Common myeloid progenitor, CD34-positive (primary cell): Measurements from ENCODE around the gene GABRE.

Experiments
- CTCF ChIA-PET: fragments of 350-600 bp; sonication (Branson Sonifier 250); formaldehyde crosslinking; loops from one replicate; lab custom pipeline; 2021; ENCODE audit warnings: antibody characterized with exemption; lab: Charles Lee
- POLR2A ChIA-PET: fragments of 350-600 bp; sonication (Branson Sonifier 250); formaldehyde crosslinking; loops from one replicate; lab custom pipeline; 2021; ENCODE audit warnings: antibody characterized with exemption; lab: Charles Lee
- DNase-seq, 3 donors: peaks; one replicate each; pipeline versions ENCODE4 v3.0.0 to v3.0.0-alpha.2; 2013
- H3K27ac ChIP-seq, 2 experiments: 1 replicate in 1 of 2; 2 replicates in 1 of 2; pipeline ENCODE4 v1.7.0; 2013; ENCODE audit warnings: inconsistent platforms in 2 of 2, low read length in 2 of 2, mild to moderate bottlenecking in 2 of 2, low read depth in 1 of 2, moderate library complexity in 1 of 2; ENCODE audit not compliant: severe bottlenecking in 2 of 2, insufficient read depth in 1 of 2, poor library complexity in 1 of 2
- H3K27me3 ChIP-seq, 5 experiments: replicated peaks in 2 of 5; 1 replicate in 3 of 5; 2 replicates in 2 of 5; pipeline versions ENCODE4 v1.6.1 to v1.7.0; 2013; ENCODE audit warnings: low read length in 4 of 5, mild to moderate bottlenecking in 2 of 5, moderate library complexity in 2 of 5, inconsistent platforms in 1 of 5; ENCODE audit not compliant: insufficient read depth in 5 of 5, control insufficient read depth in 4 of 5
- H3K36me3 ChIP-seq, 4 experiments: 1 replicate in 2 of 4; 2 replicates in 2 of 4; pipeline versions ENCODE4 v1.6.1 to v1.7.0; 2013; ENCODE audit warnings: low read length in 3 of 4, control low read depth in 1 of 4, mild to moderate bottlenecking in 1 of 4; ENCODE audit not compliant: control insufficient read depth in 4 of 4, insufficient read depth in 4 of 4
- H3K4me1 ChIP-seq, 4 experiments: 1 replicate in 3 of 4; 2 replicates in 1 of 4; pipeline versions ENCODE4 v1.6.1 to v1.7.1; 2013; ENCODE audit warnings: low read length in 3 of 4, mild to moderate bottlenecking in 3 of 4, control low read depth in 1 of 4, inconsistent platforms in 1 of 4, moderate library complexity in 1 of 4; ENCODE audit not compliant: control insufficient read depth in 4 of 4, insufficient read depth in 4 of 4; ENCODE audit errors: control extremely low read depth in 1 of 4
- H3K4me3 ChIP-seq, 7 experiments: 1 replicate in 4 of 7; 2 replicates in 3 of 7; pipeline versions ENCODE4 v1.5.1 to v1.7.0; 2013; ENCODE audit warnings: mild to moderate bottlenecking in 7 of 7, low read length in 6 of 7, moderate library complexity in 6 of 7, inconsistent platforms in 2 of 7, low read depth in 2 of 7, control low read depth in 1 of 7; ENCODE audit not compliant: insufficient read depth in 4 of 7, control insufficient read depth in 1 of 7; ENCODE audit errors: extremely low read depth in 1 of 7
- H3K9me3 ChIP-seq, 5 experiments: 1 replicate in 4 of 5; 2 replicates in 1 of 5; pipeline versions ENCODE4 v1.6.1 to v1.7.1; 2013; ENCODE audit warnings: low read length in 4 of 5, mild to moderate bottlenecking in 2 of 5, inconsistent platforms in 1 of 5, low read depth in 1 of 5, moderate library complexity in 1 of 5; ENCODE audit not compliant: control insufficient read depth in 4 of 5, insufficient read depth in 2 of 5; ENCODE audit errors: control extremely low read depth in 1 of 5
- WGBS: methylation state at CpG from one replicate; pipeline ENCODE4 v1.1.5; 2013; ENCODE audit not compliant: insufficient coverage; 5-methylcytosine and 5-hydroxymethylcytosine counted together

GABRE gene

GRCh38 chrX:151970661-151971060 is 3.8 kb downstream of the GABRE start:
- no peak for DNase-seq

DNA sequence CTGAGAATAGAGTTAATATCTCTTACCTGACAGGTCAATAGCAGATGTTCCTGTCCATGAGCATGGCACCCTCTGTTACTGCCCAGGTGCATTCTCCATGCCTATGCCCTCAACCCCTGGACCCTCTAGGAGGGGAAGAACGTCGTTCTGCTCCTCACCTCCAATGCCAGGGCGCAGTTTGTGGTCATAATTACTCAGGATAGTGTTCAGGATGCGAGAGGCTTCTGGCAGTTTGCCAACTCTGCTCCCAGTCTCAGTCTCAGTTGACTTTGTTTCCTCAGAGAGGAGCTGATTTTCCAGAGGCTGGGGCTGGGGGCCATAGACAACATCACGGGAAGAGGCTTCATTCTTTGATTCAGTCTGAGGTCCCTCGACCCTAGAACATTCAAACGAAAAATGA is 4.4 kb downstream of the GABRE start:
- H3K9me3 ChIP-seq = peaks cover 0 to 3% (median 0%) of the 10 kb centered on the region in 5 experiments
- H3K4me3 ChIP-seq = no peak overlapping the region
- CTCF ChIA-PET = no interaction called here
- H3K4me1 ChIP-seq = peaks cover 0 to 3% (median 0%) of the 10 kb centered on the region in 4 experiments
- no peaks in the 10 kb centered on the region for H3K36me3 ChIP-seq
- WGBS = 69% methylated on average over 2 of the region's 7 CpGs
- POLR2A ChIA-PET = no interaction called here
- H3K27me3 ChIP-seq = peaks cover 0 to 26% (median 6%) of the 10 kb centered on the region in 5 experiments
- H3K27ac ChIP-seq = no peak overlapping the region
- no peak for DNase-seq

More at GRCh38 chrX:151970661-151971060, 3.8 kb downstream of the GABRE start:
- ChIA-PET POLR2A (no interaction called here), CTCF (no interaction called here)
- H3K27ac ChIP-seq = no peak overlapping the region
- peaks cover 0 to 32% (median 10%) of the 10 kb centered on the region in 5 experiments for H3K27me3 ChIP-seq
- 98% methylated on average over 4 of the region's 6 CpGs for WGBS
- peaks cover 0 to 4% (median 0%) of the 10 kb centered on the region in 5 experiments for H3K9me3 ChIP-seq
- peaks cover 0 to 3% (median 0%) of the 10 kb centered on the region in 4 experiments for H3K4me1 ChIP-seq
- no peaks in the 10 kb centered on the region for H3K36me3 ChIP-seq
- no peak overlapping the region for H3K4me3 ChIP-seq

DNA sequence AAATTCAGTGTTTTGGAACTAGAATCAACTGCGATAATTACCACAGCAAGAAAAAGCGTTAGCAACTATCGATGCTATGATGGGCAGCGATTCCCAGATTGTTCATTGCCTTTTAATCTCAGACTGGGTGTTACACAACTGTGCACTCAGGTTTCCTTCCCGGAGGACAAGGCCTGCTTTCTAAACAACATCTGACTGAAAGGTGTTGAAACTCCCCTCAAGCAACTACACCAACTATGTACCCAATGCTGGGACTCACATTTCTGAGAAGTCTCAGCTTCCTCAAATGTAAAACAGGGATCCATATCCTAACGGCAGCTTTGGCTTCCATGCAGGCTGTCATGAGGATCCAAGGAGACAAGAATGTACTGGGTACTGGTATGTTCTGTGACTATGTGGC is 8.2 kb downstream of the GABRE start:
- WGBS = 95% methylated on average over 4 of the region's 6 CpGs
- H3K27me3 ChIP-seq = peaks cover 0 to 5% (median 0%) of the 10 kb centered on the region in 5 experiments
- POLR2A ChIA-PET = no interaction called here
- H3K4me1 ChIP-seq = no peaks in the 10 kb centered on the region
- CTCF ChIA-PET = no interaction called here
- no peak overlapping the region for H3K27ac ChIP-seq
- no peaks in the 10 kb centered on the region for H3K36me3 ChIP-seq
- H3K4me3 ChIP-seq = no peak overlapping the region
- H3K9me3 ChIP-seq = peaks cover 0 to 2% (median 0%) of the 10 kb centered on the region in 5 experiments
- DNase-seq = no peak

- no peaks in the 10 kb centered on the region for H3K36me3 ChIP-seq
- POLR2A ChIA-PET = no interaction called here
- CTCF ChIA-PET = no interaction called here
- H3K9me3 ChIP-seq = no peaks in the 10 kb centered on the region
- no peak for DNase-seq
- H3K27me3 ChIP-seq = no peaks in the 10 kb centered on the region
- H3K27ac ChIP-seq = no peak overlapping the region
- H3K4me3 ChIP-seq = no peak overlapping the region
- WGBS = 87% methylated on average over 5 of the region's 5 CpGs
- H3K4me1 ChIP-seq = no peaks in the 10 kb centered on the region
These were observed 12.4 kb downstream of the GABRE start for GRCh38 chrX:151962034-151962433.

- no peak overlapping the region for H3K27ac ChIP-seq
- no peaks in the 10 kb centered on the region for H3K4me1 ChIP-seq
- H3K27me3 ChIP-seq = no peaks in the 10 kb centered on the region
- no peak for DNase-seq
- no peaks in the 10 kb centered on the region for H3K36me3 ChIP-seq
- H3K4me3 ChIP-seq = no peak overlapping the region
- ChIA-PET POLR2A (no interaction called here), CTCF (no interaction called here)
- WGBS = 88% methylated on average over 4 of the region's 4 CpGs
- no peaks in the 10 kb centered on the region for H3K9me3 ChIP-seq
These were observed 16.4 kb downstream of the GABRE start for GRCh38 chrX:151958101-151958500.

DNA sequence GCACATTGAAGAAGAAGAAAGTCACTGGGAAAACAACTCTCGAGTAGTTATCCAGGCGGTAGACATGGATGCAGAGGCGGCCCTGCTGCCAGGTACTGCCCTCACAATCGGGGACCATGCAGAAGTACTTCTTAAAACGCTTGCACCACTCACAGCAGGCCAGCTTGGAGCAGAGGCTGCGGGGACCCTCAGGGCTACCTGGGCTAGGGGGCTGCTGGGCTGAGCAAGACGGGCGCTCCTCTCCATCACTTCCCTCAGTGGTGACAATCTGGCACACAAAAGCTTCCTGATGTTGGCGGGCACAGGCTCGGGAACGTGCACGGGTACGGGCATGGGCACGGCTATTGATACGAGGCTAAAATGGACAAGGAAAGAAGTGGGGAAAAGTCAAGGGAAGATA is 19.7 kb downstream of the GABRE start:
- POLR2A ChIA-PET = no interaction called here
- CTCF ChIA-PET = no interaction called here
- H3K27me3 ChIP-seq = no peaks in the 10 kb centered on the region
- no peak overlapping the region for H3K4me3 ChIP-seq
- no peaks in the 10 kb centered on the region for H3K4me1 ChIP-seq
- 93% methylated on average over 11 of the region's 15 CpGs for WGBS
- no peak for DNase-seq
- no peak overlapping the region for H3K27ac ChIP-seq
- H3K9me3 ChIP-seq = no peaks in the 10 kb centered on the region
- no peaks in the 10 kb centered on the region for H3K36me3 ChIP-seq

GRCh38 chrX:151938172-151938571 is 36.3 kb downstream of the GABRE start:
- Histone ChIP-seq H3K36me3 (no peaks in the 10 kb centered on the region), H3K4me3 (no peak overlapping the region), H3K27me3 (no peaks in the 10 kb centered on the region), H3K27ac (no peak overlapping the region), H3K4me1 (no peaks in the 10 kb centered on the region), H3K9me3 (no peaks in the 10 kb centered on the region)
- DNase-seq = no peak
- CTCF ChIA-PET = no interaction called here
- POLR2A ChIA-PET = no interaction called here
